Fibroblast of lung (primary cell): ENCODE data around the gene GSK3A. TPM values are rescaled to one million over a fixed set of nuclear protein-coding genes. Genes with fewer than 3 reads are reported as not detected.
A peak's percentile ranks its signal among the peaks of the same experiment; 100 is the strongest.

Source experiments
- DNase-seq, 2 donors: peaks; one replicate each; pipeline versions ENCODE4 v3.0.0 to v3.0.0-alpha.2; 2010; ENCODE audit warnings: low read depth in 2 of 2
- H2AFZ ChIP-seq: 2 replicates; pipeline ENCODE4 v1.5.1; 2012; ENCODE audit warnings: low read length, control low read depth, inconsistent platforms
- H3K27ac ChIP-seq: 2 replicates; pipeline ENCODE4 v1.5.1; 2011; ENCODE audit warnings: low read length, control low read depth; ENCODE audit not compliant: insufficient read depth
- H3K27me3 ChIP-seq: 2 replicates; pipeline ENCODE4 v1.5.1; 2011; ENCODE audit warnings: mild to moderate bottlenecking, low read length; ENCODE audit not compliant: control insufficient read depth, insufficient read depth
- H3K36me3 ChIP-seq: 2 replicates; pipeline ENCODE4 v1.5.1; 2011; ENCODE audit warnings: low read length; ENCODE audit not compliant: control insufficient read depth, insufficient read depth
- H3K4me1 ChIP-seq: 2 replicates; pipeline ENCODE4 v1.5.1; 2011; ENCODE audit warnings: low read length; ENCODE audit not compliant: control insufficient read depth, insufficient read depth; ENCODE audit errors: extremely low read depth
- H3K4me2 ChIP-seq: 2 replicates; pipeline ENCODE4 v1.5.1; 2011; ENCODE audit warnings: low read length, control low read depth; ENCODE audit not compliant: insufficient read depth; ENCODE audit errors: extremely low read depth
- H3K4me3 ChIP-seq, 4 experiments: fragments of 200-600 bp in 1 of 4; sonication (generic) in 1 of 4; replicated peaks in 1 of 4; 2 replicates each; pipeline ENCODE4 v1.5.1; 2011 to 2016; ENCODE audit warnings: low read length in 4 of 4, low read depth in 3 of 4, mild to moderate bottlenecking in 3 of 4, control low read depth in 2 of 4, inconsistent platforms in 1 of 4, mixed read lengths in 1 of 4; ENCODE audit not compliant: insufficient read depth in 1 of 4; ENCODE audit errors: control extremely low read depth in 1 of 4
- H3K79me2 ChIP-seq: 2 replicates; pipeline ENCODE4 v1.5.1; 2012; ENCODE audit warnings: mild to moderate bottlenecking, low read length, inconsistent platforms; ENCODE audit not compliant: control insufficient read depth, insufficient read depth
- H3K9ac ChIP-seq: 2 replicates; pipeline ENCODE4 v1.5.1; 2011; ENCODE audit warnings: mild to moderate bottlenecking, low read length, control low read depth; ENCODE audit not compliant: insufficient read depth
- H3K9me3 ChIP-seq: 2 replicates; pipeline ENCODE4 v1.5.1; 2012; ENCODE audit warnings: low read depth, low read length; ENCODE audit not compliant: control insufficient read depth, insufficient read depth
- H4K20me1 ChIP-seq: 2 replicates; pipeline ENCODE4 v1.5.1; 2011; ENCODE audit warnings: low read length; ENCODE audit not compliant: control insufficient read depth, insufficient read depth; ENCODE audit errors: extremely low read depth
- CTCF ChIP-seq, 2 donors: IDR thresholded peaks in 1 of 2; conservative IDR thresholded peaks in 1 of 2; 1 replicate in 1 of 2; 2 replicates in 1 of 2; pipeline ENCODE4 v1.5.1; 2011 to 2012; ENCODE audit warnings: low read length in 2 of 2, control low read depth in 1 of 2, inconsistent platforms in 1 of 2, low read depth in 1 of 2, mild to moderate bottlenecking in 1 of 2
- EZH2 ChIP-seq: IDR thresholded peaks from 2 replicates; pipeline ENCODE4 v1.5.1; 2012; ENCODE audit warnings: low read length, control low read depth, mild to moderate bottlenecking; ENCODE audit errors: missing control alignments
- polyA plus RNA-seq, 2 donors: library from polyadenylated mRNA; depleted of rRNA in 1 of 2; stranded (reverse) in 1 of 2; unstranded in 1 of 2; fragments of >200 nt; gene quantifications; 2 replicates each; pipeline ENCODE4 v1.2.1, GENCODE V29; 2011 to 2012; ENCODE audit warnings: missing spikeins in 1 of 2
- total RNA-seq: library from RNA; depleted of rRNA; stranded (reverse); fragments of >200 nt; gene quantifications from 2 replicates; pipeline ENCODE4 v1.2.1, GENCODE V29; 2014

Gene GSK3A
- total and polyA plus RNA-seq, 2 donors (not counting 1 experiment from before 2014, with no cell fraction given), result 11.6 to 21.7 TPM

GRCh38 chr19:42283188-42284065 lies 41.0 kb upstream of the GSK3A start:
- Histone ChIP-seq H3K79me2 (peaks cover 41% of the 10 kb centered on the region), H4K20me1 (no peaks in the 10 kb centered on the region), H3K4me3 (peak overlapping the region; percentile 14 to 51 (median 38)), H3K4me2 (peak overlapping the region; percentile 92), H3K27me3 (no peaks in the 10 kb centered on the region), H2AFZ (no peak overlapping the region), H3K4me1 (peaks cover 48% of the 10 kb centered on the region), H3K9ac (peak overlapping the region; percentile 84), H3K27ac (peak overlapping the region; percentile 91), H3K9me3 (no peaks in the 10 kb centered on the region), H3K36me3 (peaks cover 15% of the 10 kb centered on the region)
- TF ChIP-seq CTCF (conservative IDR thresholded peaks at IDR 0.05 in 1 of 2, IDR thresholded peaks at IDR 0.05 in 1 of 2; ENCODE audit: low read depth in 1 of 2, low read length in 2 of 2) (no peak), EZH2 (no peak)
- peak; percentile 90 for DNase-seq

- Histone ChIP-seq H3K4me2 (peak overlapping the region; percentile 92), H3K36me3 (peaks cover 11% of the 10 kb centered on the region), H2AFZ (no peak overlapping the region), H3K27me3 (no peaks in the 10 kb centered on the region), H3K79me2 (peaks cover 42% of the 10 kb centered on the region), H3K4me1 (peaks cover 48% of the 10 kb centered on the region), H3K4me3 (peak overlapping the region in 2 of 4 experiments; percentile 14 to 51), H3K27ac (peak overlapping the region; percentile 91), H3K9ac (peak overlapping the region; percentile 8), H3K9me3 (no peaks in the 10 kb centered on the region), H4K20me1 (no peaks in the 10 kb centered on the region)
- no peak for TF ChIP-seq EZH2
- no peak for TF ChIP-seq CTCF (conservative IDR thresholded peaks at IDR 0.05 in 1 of 2, IDR thresholded peaks at IDR 0.05 in 1 of 2; ENCODE audit: low read depth in 1 of 2, low read length in 2 of 2)
- no peak for DNase-seq
Observed at GRCh38 chr19:42282819-42283187, 40.4 kb upstream of the GSK3A start.

GRCh38 chr19:42281827-42282762 lies 39.7 kb upstream of the GSK3A start:
- H3K27ac ChIP-seq, result peak overlapping the region; percentile 91
- peaks cover 50% of the 10 kb centered on the region for H3K4me1 ChIP-seq
- H3K9ac ChIP-seq, result no peak overlapping the region
- TF ChIP-seq EZH2 (no peak), CTCF (conservative IDR thresholded peaks at IDR 0.05 in 1 of 2, IDR thresholded peaks at IDR 0.05 in 1 of 2; ENCODE audit: low read depth in 1 of 2, low read length in 2 of 2) (no peak)
- no peaks in the 10 kb centered on the region for H3K27me3 ChIP-seq
- peak overlapping the region in 2 of 4 experiments; percentile 33 to 76 for H3K4me3 ChIP-seq
- H4K20me1 ChIP-seq, result no peaks in the 10 kb centered on the region
- H3K9me3 ChIP-seq, result no peaks in the 10 kb centered on the region
- peak; percentile 65 to 75 for DNase-seq
- H3K4me2 ChIP-seq, result peak overlapping the region; percentile 89
- H3K79me2 ChIP-seq, result peaks cover 44% of the 10 kb centered on the region
- no peak overlapping the region for H2AFZ ChIP-seq
- peaks cover 4% of the 10 kb centered on the region for H3K36me3 ChIP-seq
